PC-9 (cell line): ENCODE measurements around the gene MR1.

ENCODE experiments used
- CTCF ChIP-seq: fragments of 200-600 bp; sonication (generic); conservative IDR thresholded peaks from 2 replicates; pipeline ENCODE4 v1.6.1; 2017; ENCODE audit warnings: mixed run types, antibody characterized with exemption, mild to moderate bottlenecking, moderate library complexity
- EZH2 ChIP-seq: fragments of 200-600 bp; sonication (generic); IDR thresholded peaks from 2 replicates; pipeline ENCODE4 v1.8.0; 2017; ENCODE audit warnings: antibody characterized with exemption, low read depth

- TF ChIP-seq CTCF = no peak
- TF ChIP-seq EZH2 = no peak
Measured at GRCh38 chr1:181095763-181096184, 62.0 kb downstream of the MR1 start.
